NB4 (cell line): ENCODE results near the gene SHC2.

ENCODE experiments used
- MAX ChIP-seq: IDR thresholded peaks from 2 replicates; pipeline ENCODE4 v1.6.1; 2011; ENCODE audit warnings: low read depth, low read length
- POLR2A ChIP-seq: IDR thresholded peaks from 2 replicates; pipeline ENCODE4 v1.6.1; 2011; ENCODE audit warnings: mild to moderate bottlenecking; ENCODE audit not compliant: insufficient read length; ENCODE audit errors: extremely low read depth

GRCh38 chr19:376111-376470, 84.7 kb downstream of the SHC2 start:
- TF ChIP-seq POLR2A, result no peak
- TF ChIP-seq MAX, result no peak
